ENCODE measurements around the gene GALNT10. TPM values are rescaled to one million over a fixed set of nuclear protein-coding genes. Genes with fewer than 3 reads are reported as not detected.

The GALNT10 gene
- total and polyA plus RNA-seq, 2 donors from 2014 or later = 13.0 to 44.3 TPM

GRCh38 chr5:154237946-154238345, 47.4 kb downstream of the GALNT10 start:
- Histone ChIP-seq H3K4me3 (ENCODE audit: low read length in 3 of 3) (no peak overlapping the region), H3K27me3 (ENCODE audit: control insufficient read depth, insufficient read depth, low read length) (no peaks in the 10 kb centered on the region), H3K36me3 (ENCODE audit: control insufficient read depth in 2 of 3, insufficient read depth in 3 of 3, low read length in 3 of 3) (no peaks in the 10 kb centered on the region), H3K9me3 (ENCODE audit: control insufficient read depth in 2 of 3, insufficient read depth in 1 of 3, low read length in 3 of 3) (no peaks in the 10 kb centered on the region), H3K9ac (ENCODE audit: low read length in 3 of 3) (no peak overlapping the region), H3K27ac (ENCODE audit: low read depth in 2 of 2, low read length in 2 of 2) (no peak overlapping the region), H3K4me1 (ENCODE audit: control insufficient read depth in 2 of 3, insufficient read depth in 2 of 3, low read depth in 1 of 3, low read length in 3 of 3) (peaks cover 0 to 5% (median 0%) of the 10 kb centered on the region in 3 donors)
- no peak for FAIRE-seq
- TF ChIP-seq CTCF (IDR thresholded peaks at IDR 0.05; ENCODE audit: borderline replicate concordance, extremely low read depth, insufficient read depth) = no peak
- no peak for DNase-seq
- intact Hi-C loops (cut with DNase I) = no loop called here

GRCh38 chr5:154238776-154239481, 48.4 kb downstream of the GALNT10 start:
- H3K27me3 ChIP-seq (ENCODE audit: control insufficient read depth, insufficient read depth, low read length) = no peaks in the 10 kb centered on the region
- peaks cover 0 to 5% (median 0%) of the 10 kb centered on the region in 3 donors for H3K4me1 ChIP-seq (ENCODE audit: control insufficient read depth in 2 of 3, insufficient read depth in 2 of 3, low read depth in 1 of 3, low read length in 3 of 3)
- DNase-seq = no peak
- no peak for FAIRE-seq
- H3K27ac ChIP-seq (ENCODE audit: low read depth in 2 of 2, low read length in 2 of 2) = no peak overlapping the region
- H3K9me3 ChIP-seq (ENCODE audit: control insufficient read depth in 2 of 3, insufficient read depth in 1 of 3, low read length in 3 of 3) = no peaks in the 10 kb centered on the region
- H3K36me3 ChIP-seq (ENCODE audit: control insufficient read depth in 2 of 3, insufficient read depth in 3 of 3, low read length in 3 of 3) = no peaks in the 10 kb centered on the region
- no peak overlapping the region for H3K4me3 ChIP-seq (ENCODE audit: low read length in 3 of 3)
- no peak overlapping the region for H3K9ac ChIP-seq (ENCODE audit: low read length in 3 of 3)
- intact Hi-C loops (cut with DNase I) = no loop called here
- no peak for TF ChIP-seq CTCF (IDR thresholded peaks at IDR 0.05; ENCODE audit: borderline replicate concordance, extremely low read depth, insufficient read depth)

GRCh38 chr5:154240595-154240994, 50.1 kb downstream of the GALNT10 start:
- no peak for DNase-seq
- no peak for FAIRE-seq
- no peaks in the 10 kb centered on the region for H3K27me3 ChIP-seq (ENCODE audit: control insufficient read depth, insufficient read depth, low read length)
- TF ChIP-seq CTCF (IDR thresholded peaks at IDR 0.05; ENCODE audit: borderline replicate concordance, extremely low read depth, insufficient read depth) = no peak
- peaks cover 0 to 5% (median 0%) of the 10 kb centered on the region in 3 donors for H3K4me1 ChIP-seq (ENCODE audit: control insufficient read depth in 2 of 3, insufficient read depth in 2 of 3, low read depth in 1 of 3, low read length in 3 of 3)
- H3K9me3 ChIP-seq (ENCODE audit: control insufficient read depth in 2 of 3, insufficient read depth in 1 of 3, low read length in 3 of 3) = no peaks in the 10 kb centered on the region
- intact Hi-C loops (cut with DNase I) = no loop called here
- H3K36me3 ChIP-seq (ENCODE audit: control insufficient read depth in 2 of 3, insufficient read depth in 3 of 3, low read length in 3 of 3) = no peaks in the 10 kb centered on the region
- no peak overlapping the region for H3K9ac ChIP-seq (ENCODE audit: low read length in 3 of 3)
- H3K4me3 ChIP-seq (ENCODE audit: low read length in 3 of 3) = no peak overlapping the region
- H3K27ac ChIP-seq (ENCODE audit: low read depth in 2 of 2, low read length in 2 of 2) = no peak overlapping the region
